GM23338 (cell line): Measurements from ENCODE around the gene EBI3. TPM values are rescaled to one million over a fixed set of nuclear protein-coding genes. Genes with fewer than 3 reads are reported as not detected.

Experiments used
- ATAC-seq: fragments of 200-7000 bp; cut with Tn5 transposase; 3 replicates; pipeline ENCODE4 v1.9.1; 2020
- DNase-seq: peaks from one replicate; pipeline ENCODE4 v3.0.0-alpha.2; 2015; ENCODE audit warnings: low spot score
- H2AFZ ChIP-seq: fragments of 200-600 bp; sonication (generic); 2 replicates; pipeline ENCODE4 v1.8.0; 2016; ENCODE audit warnings: antibody characterized with exemption, mild to moderate bottlenecking, moderate library complexity
- H3F3A ChIP-seq: fragments of 200-600 bp; sonication (generic); replicated peaks from 2 replicates; pipeline ENCODE4 v1.8.0; 2017; ENCODE audit warnings: antibody characterized with exemption, mixed run types, low read depth
- H3K27ac ChIP-seq: fragments of 200-600 bp; sonication (generic); 2 replicates; pipeline ENCODE4 v1.6.1; 2016; ENCODE audit warnings: low read depth
- H3K27me3 ChIP-seq: fragments of 200-600 bp; sonication (generic); 2 replicates; pipeline ENCODE4 v1.8.0; 2016; ENCODE audit warnings: mild to moderate bottlenecking, mixed run types, moderate library complexity; ENCODE audit not compliant: insufficient read depth
- H3K36me3 ChIP-seq: fragments of 200-600 bp; sonication (generic); 2 replicates; pipeline ENCODE4 v1.8.0; 2016; ENCODE audit warnings: mild to moderate bottlenecking; ENCODE audit not compliant: insufficient read depth
- H3K4me1 ChIP-seq: fragments of 200-600 bp; sonication (generic); 2 replicates; pipeline ENCODE4 v1.8.0; 2016; ENCODE audit warnings: mild to moderate bottlenecking, moderate library complexity; ENCODE audit not compliant: insufficient read depth
- H3K4me2 ChIP-seq: fragments of 200-600 bp; sonication (generic); 2 replicates; pipeline ENCODE4 v1.7.1; 2017; ENCODE audit warnings: mixed run types
- H3K4me3 ChIP-seq: fragments of 200-600 bp; sonication (generic); 2 replicates; pipeline ENCODE4 v1.6.1; 2016; ENCODE audit warnings: mixed run types
- H3K79me2 ChIP-seq: fragments of 200-600 bp; sonication (generic); replicated peaks from 2 replicates; pipeline ENCODE4 v1.8.0; 2017; ENCODE audit warnings: mild to moderate bottlenecking; ENCODE audit not compliant: insufficient read depth
- H3K9me2 ChIP-seq: fragments of 200-600 bp; sonication (generic); 2 replicates; pipeline ENCODE4 v1.8.0; 2017; ENCODE audit not compliant: insufficient read depth
- H4K20me1 ChIP-seq: fragments of 200-600 bp; sonication (generic); replicated peaks from 2 replicates; pipeline ENCODE4 v1.8.0; 2017; ENCODE audit warnings: mild to moderate bottlenecking; ENCODE audit not compliant: insufficient read depth
- H3K27ac Mint-ChIP-seq: 2 replicates; pipeline ENCODE4 v1.8.0; 2020; ENCODE audit warnings: inconsistent platforms, mild to moderate bottlenecking, moderate library complexity, mixed read lengths
- H3K27me3 Mint-ChIP-seq: 3 replicates; pipeline ENCODE4 v1.8.0; 2022; ENCODE audit warnings: low read depth, mild to moderate bottlenecking, moderate library complexity, mixed read lengths, inconsistent platforms; ENCODE audit not compliant: insufficient read depth, poor library complexity
- H3K36me3 Mint-ChIP-seq: 3 replicates; pipeline ENCODE4 v1.8.0; 2021; ENCODE audit warnings: low read depth, mild to moderate bottlenecking, inconsistent platforms, moderate library complexity, mixed read lengths
- H3K4me1 Mint-ChIP-seq: 3 replicates; pipeline ENCODE4 v1.8.0; 2020; ENCODE audit warnings: mild to moderate bottlenecking, inconsistent platforms, mixed read lengths
- H3K4me3 Mint-ChIP-seq: 3 replicates; pipeline ENCODE4 v1.8.0; 2021; ENCODE audit warnings: moderate library complexity, mild to moderate bottlenecking, inconsistent platforms, mixed read lengths
- H3K9me3 Mint-ChIP-seq: 3 replicates; pipeline ENCODE4 v1.8.0; 2020; ENCODE audit warnings: moderate library complexity, mild to moderate bottlenecking, inconsistent platforms, mixed read lengths
- CREB1 ChIP-seq: fragments of 250-450 bp; sonication (Bioruptor Pico); IDR thresholded peaks from 2 replicates; pipeline ENCODE4 v1.5.0; 2020; ENCODE audit warnings: low read depth, mild to moderate bottlenecking, moderate library complexity
- ETS1 ChIP-seq: IDR thresholded peaks from 2 replicates; pipeline ENCODE4 v1.6.1; 2016; ENCODE audit warnings: antibody characterized with exemption
- EZH2 ChIP-seq: fragments of 200-600 bp; sonication (generic); IDR thresholded peaks from one replicate; pipeline ENCODE4 v1.8.0; 2017; ENCODE audit warnings: antibody characterized with exemption, mild to moderate bottlenecking, low read depth; ENCODE audit not compliant: unreplicated experiment
- EZH2phosphoT487 ChIP-seq: fragments of 200-600 bp; sonication (generic); IDR thresholded peaks from one replicate; pipeline ENCODE4 v1.8.1; 2018; ENCODE audit warnings: antibody characterized with exemption; ENCODE audit not compliant: unreplicated experiment
- JUNB ChIP-seq: IDR thresholded peaks from one replicate; pipeline ENCODE4 v1.6.1; 2016; ENCODE audit warnings: antibody characterized with exemption; ENCODE audit not compliant: unreplicated experiment
- NANOG ChIP-seq: IDR thresholded peaks from 2 replicates; pipeline ENCODE4 v1.6.1; 2016; ENCODE audit warnings: antibody characterized with exemption, borderline replicate concordance
- POLR2AphosphoS5 ChIP-seq: IDR thresholded peaks from 2 replicates; pipeline ENCODE4 v1.6.1; 2016; ENCODE audit warnings: antibody characterized with exemption, low read depth
- STAT1 ChIP-seq: IDR thresholded peaks from one replicate; pipeline ENCODE4 v1.6.1; 2016; ENCODE audit warnings: antibody characterized with exemption; ENCODE audit not compliant: unreplicated experiment
- ZNF114 ChIP-seq: fragments of 250-450 bp; sonication (Bioruptor Pico); IDR thresholded peaks from 2 replicates; pipeline ENCODE4 v1.5.0; 2020; ENCODE audit warnings: mild to moderate bottlenecking, moderate library complexity
- ZNF331 ChIP-seq: fragments of 250-450 bp; sonication (Bioruptor Pico); IDR thresholded peaks from 2 replicates; pipeline ENCODE4 v1.5.0; 2020; ENCODE audit warnings: low read depth, mild to moderate bottlenecking, moderate library complexity
- polyA plus RNA-seq: library from polyadenylated mRNA; unstranded; fragments of >200 nt; fragmentation: Nextera tagmentation; extraction: Ambion mirVana; gene quantifications from 2 replicates; pipeline ENCODE4 v1.2.1, GENCODE V29; 2016
- total RNA-seq: library from RNA; depleted of rRNA; stranded (reverse); fragments of >200 nt; shearing (Covaris generic); gene quantifications from 2 replicates; pipeline ENCODE4 v1.2.3, GENCODE V29; 2014
- TF ChIP-seq, protein P1 (sequence below): IDR thresholded peaks from one replicate; pipeline ENCODE4 v1.6.1; 2018; ENCODE audit warnings: antibody characterized with exemption; ENCODE audit not compliant: unreplicated experiment
- TF ChIP-seq, protein P2 (sequence below): fragments of 250-450 bp; sonication (Bioruptor Pico); IDR thresholded peaks from 2 replicates; pipeline ENCODE4 v1.5.0; 2020; ENCODE audit warnings: mild to moderate bottlenecking, moderate library complexity

EBI3 gene
- total and polyA plus RNA-seq, 2 experiments from 2014 or later: 0.52 to 1.4 TPM

GRCh38 chr19:4210166-4210731 is 19.1 kb upstream of the EBI3 start (continued):
- TF ChIP-seq JUNB (no peak), ETS1 (no peak)
- TF ChIP-seq, protein P1, sequence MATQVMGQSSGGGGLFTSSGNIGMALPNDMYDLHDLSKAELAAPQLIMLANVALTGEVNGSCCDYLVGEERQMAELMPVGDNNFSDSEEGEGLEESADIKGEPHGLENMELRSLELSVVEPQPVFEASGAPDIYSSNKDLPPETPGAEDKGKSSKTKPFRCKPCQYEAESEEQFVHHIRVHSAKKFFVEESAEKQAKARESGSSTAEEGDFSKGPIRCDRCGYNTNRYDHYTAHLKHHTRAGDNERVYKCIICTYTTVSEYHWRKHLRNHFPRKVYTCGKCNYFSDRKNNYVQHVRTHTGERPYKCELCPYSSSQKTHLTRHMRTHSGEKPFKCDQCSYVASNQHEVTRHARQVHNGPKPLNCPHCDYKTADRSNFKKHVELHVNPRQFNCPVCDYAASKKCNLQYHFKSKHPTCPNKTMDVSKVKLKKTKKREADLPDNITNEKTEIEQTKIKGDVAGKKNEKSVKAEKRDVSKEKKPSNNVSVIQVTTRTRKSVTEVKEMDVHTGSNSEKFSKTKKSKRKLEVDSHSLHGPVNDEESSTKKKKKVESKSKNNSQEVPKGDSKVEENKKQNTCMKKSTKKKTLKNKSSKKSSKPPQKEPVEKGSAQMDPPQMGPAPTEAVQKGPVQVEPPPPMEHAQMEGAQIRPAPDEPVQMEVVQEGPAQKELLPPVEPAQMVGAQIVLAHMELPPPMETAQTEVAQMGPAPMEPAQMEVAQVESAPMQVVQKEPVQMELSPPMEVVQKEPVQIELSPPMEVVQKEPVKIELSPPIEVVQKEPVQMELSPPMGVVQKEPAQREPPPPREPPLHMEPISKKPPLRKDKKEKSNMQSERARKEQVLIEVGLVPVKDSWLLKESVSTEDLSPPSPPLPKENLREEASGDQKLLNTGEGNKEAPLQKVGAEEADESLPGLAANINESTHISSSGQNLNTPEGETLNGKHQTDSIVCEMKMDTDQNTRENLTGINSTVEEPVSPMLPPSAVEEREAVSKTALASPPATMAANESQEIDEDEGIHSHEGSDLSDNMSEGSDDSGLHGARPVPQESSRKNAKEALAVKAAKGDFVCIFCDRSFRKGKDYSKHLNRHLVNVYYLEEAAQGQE: no peak

- H3K27ac ChIP-seq: no peak overlapping the region
- no peak overlapping the region for H2AFZ ChIP-seq
- DNase-seq (no peak), ATAC-seq (no peak)
- no peak overlapping the region for H3K4me3 Mint-ChIP-seq
- no peak overlapping the region for H3K4me3 ChIP-seq
- no peaks in the 10 kb centered on the region for H3K27me3 ChIP-seq
- H3K4me2 ChIP-seq: no peak overlapping the region
- H3K36me3 ChIP-seq: no peaks in the 10 kb centered on the region
- H3K36me3 Mint-ChIP-seq: peaks cover 8% of the 10 kb centered on the region
- peaks cover 6% of the 10 kb centered on the region; the same call in 1 of the 2 replicates for H3F3A ChIP-seq
- no peaks in the 10 kb centered on the region for H3K79me2 ChIP-seq
- peaks cover 5% of the 10 kb centered on the region; the same call in 1 of the 3 replicates for H3K9me3 Mint-ChIP-seq
- H3K4me1 Mint-ChIP-seq: peaks cover 4% of the 10 kb centered on the region
- peaks cover 16% of the 10 kb centered on the region for H3K27me3 Mint-ChIP-seq
- no peaks in the 10 kb centered on the region for H3K9me2 ChIP-seq
- H4K20me1 ChIP-seq: no peaks in the 10 kb centered on the region; the same call in 1 of the 2 replicates
- H3K4me1 ChIP-seq: no peaks in the 10 kb centered on the region
- H3K27ac Mint-ChIP-seq: no peak overlapping the region
- TF ChIP-seq JUNB (no peak), CREB1 (CRISPR knock-in tag) (no peak), STAT1 (no peak), POLR2AphosphoS5 (no peak), ZNF114 (CRISPR knock-in tag) (no peak), EZH2 (no peak), EZH2phosphoT487 (no peak), ETS1 (no peak), NANOG (no peak), ZNF331 (CRISPR knock-in tag) (no peak)
- TF ChIP-seq, protein P2, sequence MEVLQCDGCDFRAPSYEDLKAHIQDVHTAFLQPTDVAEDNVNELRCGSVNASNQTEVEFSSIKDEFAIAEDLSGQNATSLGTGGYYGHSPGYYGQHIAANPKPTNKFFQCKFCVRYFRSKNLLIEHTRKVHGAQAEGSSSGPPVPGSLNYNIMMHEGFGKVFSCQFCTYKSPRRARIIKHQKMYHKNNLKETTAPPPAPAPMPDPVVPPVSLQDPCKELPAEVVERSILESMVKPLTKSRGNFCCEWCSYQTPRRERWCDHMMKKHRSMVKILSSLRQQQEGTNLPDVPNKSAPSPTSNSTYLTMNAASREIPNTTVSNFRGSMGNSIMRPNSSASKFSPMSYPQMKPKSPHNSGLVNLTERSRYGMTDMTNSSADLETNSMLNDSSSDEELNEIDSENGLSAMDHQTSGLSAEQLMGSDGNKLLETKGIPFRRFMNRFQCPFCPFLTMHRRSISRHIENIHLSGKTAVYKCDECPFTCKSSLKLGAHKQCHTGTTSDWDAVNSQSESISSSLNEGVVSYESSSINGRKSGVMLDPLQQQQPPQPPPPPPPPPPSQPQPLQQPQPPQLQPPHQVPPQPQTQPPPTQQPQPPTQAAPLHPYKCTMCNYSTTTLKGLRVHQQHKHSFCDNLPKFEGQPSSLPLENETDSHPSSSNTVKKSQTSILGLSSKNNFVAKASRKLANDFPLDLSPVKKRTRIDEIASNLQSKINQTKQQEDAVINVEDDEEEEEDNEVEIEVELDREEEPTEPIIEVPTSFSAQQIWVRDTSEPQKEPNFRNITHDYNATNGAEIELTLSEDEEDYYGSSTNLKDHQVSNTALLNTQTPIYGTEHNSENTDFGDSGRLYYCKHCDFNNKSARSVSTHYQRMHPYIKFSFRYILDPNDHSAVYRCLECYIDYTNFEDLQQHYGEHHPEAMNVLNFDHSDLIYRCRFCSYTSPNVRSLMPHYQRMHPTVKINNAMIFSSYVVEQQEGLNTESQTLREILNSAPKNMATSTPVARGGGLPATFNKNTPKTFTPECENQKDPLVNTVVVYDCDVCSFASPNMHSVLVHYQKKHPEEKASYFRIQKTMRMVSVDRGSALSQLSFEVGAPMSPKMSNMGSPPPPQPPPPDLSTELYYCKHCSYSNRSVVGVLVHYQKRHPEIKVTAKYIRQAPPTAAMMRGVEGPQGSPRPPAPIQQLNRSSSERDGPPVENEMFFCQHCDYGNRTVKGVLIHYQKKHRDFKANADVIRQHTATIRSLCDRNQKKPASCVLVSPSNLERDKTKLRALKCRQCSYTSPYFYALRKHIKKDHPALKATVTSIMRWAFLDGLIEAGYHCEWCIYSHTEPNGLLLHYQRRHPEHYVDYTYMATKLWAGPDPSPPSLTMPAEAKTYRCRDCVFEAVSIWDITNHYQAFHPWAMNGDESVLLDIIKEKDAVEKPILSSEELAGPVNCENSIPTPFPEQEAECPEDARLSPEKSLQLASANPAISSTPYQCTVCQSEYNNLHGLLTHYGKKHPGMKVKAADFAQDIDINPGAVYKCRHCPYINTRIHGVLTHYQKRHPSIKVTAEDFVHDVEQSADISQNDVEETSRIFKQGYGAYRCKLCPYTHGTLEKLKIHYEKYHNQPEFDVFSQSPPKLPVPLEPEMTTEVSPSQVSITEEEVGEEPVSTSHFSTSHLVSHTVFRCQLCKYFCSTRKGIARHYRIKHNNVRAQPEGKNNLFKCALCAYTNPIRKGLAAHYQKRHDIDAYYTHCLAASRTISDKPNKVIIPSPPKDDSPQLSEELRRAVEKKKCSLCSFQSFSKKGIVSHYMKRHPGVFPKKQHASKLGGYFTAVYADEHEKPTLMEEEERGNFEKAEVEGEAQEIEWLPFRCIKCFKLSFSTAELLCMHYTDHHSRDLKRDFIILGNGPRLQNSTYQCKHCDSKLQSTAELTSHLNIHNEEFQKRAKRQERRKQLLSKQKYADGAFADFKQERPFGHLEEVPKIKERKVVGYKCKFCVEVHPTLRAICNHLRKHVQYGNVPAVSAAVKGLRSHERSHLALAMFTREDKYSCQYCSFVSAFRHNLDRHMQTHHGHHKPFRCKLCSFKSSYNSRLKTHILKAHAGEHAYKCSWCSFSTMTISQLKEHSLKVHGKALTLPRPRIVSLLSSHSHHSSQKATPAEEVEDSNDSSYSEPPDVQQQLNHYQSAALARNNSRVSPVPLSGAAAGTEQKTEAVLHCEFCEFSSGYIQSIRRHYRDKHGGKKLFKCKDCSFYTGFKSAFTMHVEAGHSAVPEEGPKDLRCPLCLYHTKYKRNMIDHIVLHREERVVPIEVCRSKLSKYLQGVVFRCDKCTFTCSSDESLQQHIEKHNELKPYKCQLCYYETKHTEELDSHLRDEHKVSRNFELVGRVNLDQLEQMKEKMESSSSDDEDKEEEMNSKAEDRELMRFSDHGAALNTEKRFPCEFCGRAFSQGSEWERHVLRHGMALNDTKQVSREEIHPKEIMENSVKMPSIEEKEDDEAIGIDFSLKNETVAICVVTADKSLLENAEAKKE (CRISPR knock-in tag): no peak
Measured at GRCh38 chr19:4213116-4213515, 16.2 kb upstream of the EBI3 start.
